BJ (cell line): Measurements from ENCODE around the gene HSPA5. TPM values are rescaled to one million over a fixed set of nuclear protein-coding genes. Genes with fewer than 3 reads are reported as not detected.

Source experiments
- CTCF ChIA-PET: fragments of 350-600 bp; formaldehyde crosslinking; extraction: SDS; loops from one replicate; lab custom pipeline; 2021; ENCODE audit warnings: antibody characterized with exemption, inconsistent platforms; lab: Yijun Ruan, JAX
- POLR2A ChIA-PET: fragments of 300-600 bp; sonication (Branson Sonifier 250); formaldehyde crosslinking; extraction: SDS; loops from one replicate; lab custom pipeline; 2021; ENCODE audit warnings: antibody characterized with exemption; lab: Charles Lee
- DNase-seq: peaks from one replicate; pipeline ENCODE4 v3.0.0-alpha.2; 2011; ENCODE audit warnings: low read depth
- H3K27me3 ChIP-seq: 2 replicates; pipeline ENCODE4 v1.6.0; 2011; ENCODE audit warnings: low read length; ENCODE audit not compliant: control insufficient read depth, insufficient read depth
- H3K36me3 ChIP-seq: 2 replicates; pipeline ENCODE4 v1.5.1; 2011; ENCODE audit warnings: low read length; ENCODE audit not compliant: control insufficient read depth, insufficient read depth
- H3K4me3 ChIP-seq: 2 replicates; pipeline ENCODE4 v1.5.1; 2011; ENCODE audit warnings: low read depth, mild to moderate bottlenecking, control low read depth, low read length
- CTCF ChIP-seq: IDR thresholded peaks from 2 replicates; pipeline ENCODE4 v1.5.1; 2011; ENCODE audit warnings: low read depth, mild to moderate bottlenecking, control low read depth, inconsistent platforms, low read length, moderate library complexity; ENCODE audit not compliant: insufficient read depth
- polyA plus RNA-seq: library from polyadenylated mRNA; depleted of rRNA; stranded (reverse); fragments of >200 nt; gene quantifications from 2 replicates; pipeline ENCODE4 v1.2.3, GENCODE V29; 2011

Gene HSPA5
- polyA plus RNA-seq, 1 experiment, result 215 TPM

DNA sequence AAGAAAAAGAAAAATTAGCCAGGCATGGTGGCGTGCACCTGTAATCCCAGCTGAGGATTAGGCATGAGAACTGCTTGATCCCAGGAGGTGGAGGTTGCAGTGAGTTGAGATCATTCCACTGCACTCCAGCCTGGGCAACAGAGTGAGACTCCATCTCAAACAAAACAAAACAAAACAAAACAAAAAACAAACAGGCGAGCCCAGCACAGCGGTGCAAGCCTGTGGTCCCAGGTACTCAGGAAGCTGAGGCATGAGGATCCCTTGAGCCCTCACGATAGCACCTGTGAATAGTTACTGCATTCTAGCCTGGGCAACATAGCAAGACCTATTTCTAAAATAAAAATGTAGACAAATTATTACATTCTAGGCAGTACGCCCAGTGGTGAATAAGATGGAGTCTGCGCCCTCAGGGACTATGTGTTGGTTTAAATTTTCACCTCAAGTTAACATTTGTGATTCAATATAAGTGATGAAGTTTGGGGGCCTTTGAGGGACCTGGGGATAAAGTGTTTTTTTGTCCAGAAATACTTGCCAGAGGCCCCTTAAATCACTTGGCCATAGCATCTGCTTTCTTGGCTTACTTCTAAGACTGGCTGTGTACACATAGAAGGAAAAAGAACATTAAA is 17.1 kb upstream of the HSPA5 start:
- no peaks in the 10 kb centered on the region for H3K27me3 ChIP-seq
- no peaks in the 10 kb centered on the region for H3K36me3 ChIP-seq
- POLR2A ChIA-PET, result interaction anchor here (0.6 kb wide), 2 partner anchors 22 to 114 kb away, joined by 4 to 9 read pairs; no protein-coding TSS in a partner anchor
- CTCF ChIA-PET, result no interaction called here
- no peak for TF ChIP-seq CTCF
- DNase-seq, result no peak
- H3K4me3 ChIP-seq, result no peak overlapping the region

- ChIA-PET POLR2A (no interaction called here), CTCF (interaction anchor here (0.8 to 1.6 kb wide), 6 partner anchors 12 to 118 kb away, joined by 3 to 4 read pairs (median 3); no protein-coding TSS in a partner anchor)
- Histone ChIP-seq H3K36me3 (no peaks in the 10 kb centered on the region), H3K4me3 (no peak overlapping the region), H3K27me3 (no peaks in the 10 kb centered on the region)
- DNase-seq, result no peak
- peak; percentile 11; the same call in 1 of the 2 replicates for TF ChIP-seq CTCF
Measured at GRCh38 chr9:125255781-125256391, 14.7 kb upstream of the HSPA5 start.

GRCh38 chr9:125254231-125254630 is 13.1 kb upstream of the HSPA5 start:
- ChIA-PET POLR2A (no interaction called here), CTCF (interaction anchor here (0.6 kb wide), 1 partner anchor 108 kb away, joined by 4 read pairs; no protein-coding TSS in a partner anchor)
- H3K4me3 ChIP-seq, result no peak overlapping the region
- H3K36me3 ChIP-seq, result no peaks in the 10 kb centered on the region
- no peaks in the 10 kb centered on the region for H3K27me3 ChIP-seq
- no peak for TF ChIP-seq CTCF
- DNase-seq, result no peak

- no peak for DNase-seq
- no peak for TF ChIP-seq CTCF
- POLR2A ChIA-PET, result no interaction called here
- CTCF ChIA-PET, result no interaction called here
- H3K27me3 ChIP-seq, result no peaks in the 10 kb centered on the region
- H3K4me3 ChIP-seq, result no peak overlapping the region
- H3K36me3 ChIP-seq, result no peaks in the 10 kb centered on the region
Measured at GRCh38 chr9:125246261-125246667, 5.1 kb upstream of the HSPA5 start.

DNA sequence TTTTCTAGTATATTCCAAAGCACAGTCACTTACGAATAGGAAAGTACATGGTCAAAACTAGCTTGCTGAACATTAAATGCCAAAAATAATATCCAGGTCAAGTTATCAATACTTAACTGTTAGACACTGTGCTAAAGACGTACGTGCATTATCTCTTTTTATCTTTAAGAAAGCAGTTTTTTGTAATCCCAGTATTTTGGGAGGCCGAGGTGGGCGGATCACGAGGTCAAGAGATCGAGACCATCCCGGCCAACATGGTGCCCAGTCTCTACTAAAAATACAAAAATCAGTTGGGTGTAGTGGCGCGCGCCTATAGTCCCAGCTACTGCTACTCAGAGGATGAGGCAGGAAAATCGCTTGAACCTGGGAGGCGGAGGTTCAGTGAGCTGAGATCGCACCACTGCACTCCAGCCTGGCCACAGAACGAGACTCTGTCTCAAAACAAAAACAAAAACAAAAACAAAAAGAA is 2.7 kb upstream of the HSPA5 start:
- no peak for TF ChIP-seq CTCF
- Histone ChIP-seq H3K36me3 (peaks cover 2% of the 10 kb centered on the region), H3K27me3 (no peaks in the 10 kb centered on the region), H3K4me3 (no peak overlapping the region)
- ChIA-PET POLR2A (no interaction called here), CTCF (interaction anchor here (1.2 to 1.3 kb wide), 2 partner anchors 10 to 12 kb away, joined by 3 read pairs; no protein-coding TSS in a partner anchor)
- DNase-seq, result no peak
